ENCODE data around the gene C8G. TPM values are rescaled to one million over a fixed set of nuclear protein-coding genes. Genes with fewer than 3 reads are reported as not detected.

The C8G gene
- total RNA-seq, 6 donors from 2014 or later: 1.8 to 4.4 (median 2.1) TPM; not detected in 3

GRCh38 chr9:136969774-136970173, 24.7 kb downstream of the C8G start:
- ATAC-seq (ENCODE audit: low FRiP score in 2 of 2) (no peak), DNase-seq (peak in 1 of 2 donors; percentile 47)
- no peaks in the 10 kb centered on the region for H3K9me3 ChIP-seq
- H3K27me3 ChIP-seq: no peaks in the 10 kb centered on the region
- H3K4me3 ChIP-seq: no peak overlapping the region
- H3K27ac ChIP-seq: no peak overlapping the region
- peaks cover 7 to 23% (median 8%) of the 10 kb centered on the region in 4 donors for H3K4me1 ChIP-seq
- TF ChIP-seq CTCF (IDR thresholded peaks at IDR 0.05) (no peak), POLR2AphosphoS5 (IDR thresholded peaks at IDR 0.05) (no peak)
- 67 to 86% methylated on average over 2 to 5 of the region's 5 CpGs for WGBS, 2 donors
- no peaks in the 10 kb centered on the region for H3K36me3 ChIP-seq

DNA sequence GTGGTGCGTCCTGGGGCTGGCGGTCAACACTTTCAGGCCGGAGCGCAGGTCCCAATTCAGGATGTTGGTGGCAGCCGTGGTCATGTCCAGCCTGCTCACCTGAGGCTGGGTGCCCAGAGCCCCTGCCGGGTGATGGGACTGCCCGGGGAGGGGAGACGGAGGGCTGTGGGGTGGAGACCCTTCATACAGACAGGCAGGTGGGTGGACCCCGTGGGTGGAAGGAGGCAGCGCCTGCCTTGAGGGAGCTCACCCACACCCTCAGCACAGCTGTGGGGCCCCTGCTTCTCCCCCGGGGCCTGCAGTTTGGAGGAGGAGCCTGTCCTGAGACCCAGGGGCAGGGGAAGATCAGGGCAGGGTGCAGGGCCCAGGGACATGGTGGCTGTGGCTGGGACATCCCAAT, 25.3 kb downstream of the C8G start:
- TF ChIP-seq POLR2AphosphoS5 (IDR thresholded peaks at IDR 0.05) (no peak), CTCF (IDR thresholded peaks at IDR 0.05) (no peak), POLR2A (IDR thresholded peaks at IDR 0.05) (no peak), EP300 (IDR thresholded peaks at IDR 0.05) (no peak)
- no peaks in the 10 kb centered on the region for H3K9me3 ChIP-seq
- DNase-seq (peak in 1 of 2 donors; percentile 58), ATAC-seq (ENCODE audit: low FRiP score in 2 of 2) (no peak)
- peaks cover 13 to 28% (median 14%) of the 10 kb centered on the region in 4 donors for H3K4me1 ChIP-seq
- no peak overlapping the region for H3K4me3 ChIP-seq
- WGBS, 2 donors: 86 to 88% methylated on average over 1 to 10 of the region's 11 CpGs
- H3K27ac ChIP-seq: no peak overlapping the region
- H3K36me3 ChIP-seq: no peaks in the 10 kb centered on the region
- no peaks in the 10 kb centered on the region for H3K27me3 ChIP-seq

- no peak for TF ChIP-seq CTCF (IDR thresholded peaks at IDR 0.05)
- TF ChIP-seq POLR2A (IDR thresholded peaks at IDR 0.05): no peak
- TF ChIP-seq EP300 (IDR thresholded peaks at IDR 0.05): no peak
- TF ChIP-seq POLR2AphosphoS5 (IDR thresholded peaks at IDR 0.05): no peak
- ATAC-seq (ENCODE audit: low FRiP score in 2 of 2): no peak
Observed at GRCh38 chr9:136971746-136972145, 26.7 kb downstream of the C8G start.

DNA sequence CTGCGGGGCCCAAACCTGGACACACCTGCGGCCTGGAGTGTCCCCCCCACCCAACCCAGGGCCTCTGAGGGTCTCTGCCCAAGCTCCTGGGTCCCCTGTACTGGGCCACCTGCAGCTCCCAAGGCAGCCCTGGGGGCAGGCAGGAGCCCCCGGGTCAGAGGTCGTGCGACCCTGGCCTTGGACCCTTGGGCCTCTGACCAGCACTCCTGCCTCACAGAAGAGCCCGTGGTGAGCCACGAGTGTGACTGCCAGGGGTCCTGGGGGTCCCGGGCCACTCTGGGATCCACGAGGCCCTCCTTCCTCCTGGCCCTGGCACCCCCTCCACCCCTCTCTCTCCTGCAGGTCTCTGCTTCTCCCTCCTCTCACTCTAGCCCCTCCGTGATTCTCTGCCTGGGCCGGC, 27.3 kb downstream of the C8G start:
- Histone ChIP-seq H3K27me3 (no peaks in the 10 kb centered on the region), H3K9me3 (no peaks in the 10 kb centered on the region), H3K36me3 (no peaks in the 10 kb centered on the region), H3K27ac (no peak overlapping the region), H3K4me3 (no peak overlapping the region), H3K4me1 (peaks cover 27 to 37% (median 29%) of the 10 kb centered on the region in 4 donors)
- 65 to 90% methylated on average over 3 to 7 of the region's 11 CpGs for WGBS, 2 donors
- ATAC-seq (ENCODE audit: low FRiP score in 2 of 2): no peak
- no peak for TF ChIP-seq POLR2A (IDR thresholded peaks at IDR 0.05)
- TF ChIP-seq POLR2AphosphoS5 (IDR thresholded peaks at IDR 0.05): no peak
- TF ChIP-seq EP300 (IDR thresholded peaks at IDR 0.05): no peak
- TF ChIP-seq CTCF (IDR thresholded peaks at IDR 0.05): no peak
- peak in 1 of 2 donors; percentile 66 for DNase-seq

More at GRCh38 chr9:136971746-136972145, 26.7 kb downstream of the C8G start:
- Histone ChIP-seq H3K9me3 (no peaks in the 10 kb centered on the region), H3K4me3 (no peak overlapping the region), H3K27ac (no peak overlapping the region), H3K4me1 (peaks cover 21 to 31% (median 24%) of the 10 kb centered on the region in 4 donors), H3K36me3 (no peaks in the 10 kb centered on the region), H3K27me3 (no peaks in the 10 kb centered on the region)
- DNase-seq: peak in 1 of 2 donors; percentile 73
- WGBS, 2 donors: 82% methylated on average over 11 of the region's 14 CpGs; no CpG with 5 or more reads in 1 of the 2 donors

DNA sequence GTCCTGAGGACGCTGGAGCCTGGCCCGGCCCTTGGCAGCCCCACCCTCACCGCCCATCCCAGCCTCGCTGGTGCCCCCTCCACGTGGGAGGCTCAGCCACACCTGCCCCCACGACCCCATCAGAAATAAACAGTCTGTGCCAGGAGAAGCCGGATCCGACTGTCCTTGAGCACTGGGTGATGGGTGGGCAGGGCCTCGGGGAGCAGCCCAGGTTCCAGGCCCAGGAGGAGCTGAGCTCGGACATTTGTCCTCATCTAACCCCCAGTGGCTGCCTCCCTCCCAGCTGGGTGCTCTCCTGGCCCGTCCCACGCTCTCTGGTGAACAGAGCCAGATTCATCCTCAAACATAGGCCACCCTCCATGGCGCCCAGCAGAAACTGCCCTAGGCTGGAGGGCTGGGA, 27.7 kb downstream of the C8G start:
- Histone ChIP-seq H3K27me3 (no peaks in the 10 kb centered on the region), H3K4me3 (no peak overlapping the region), H3K9me3 (no peaks in the 10 kb centered on the region), H3K27ac (no peak overlapping the region), H3K4me1 (peaks cover 29 to 41% (median 34%) of the 10 kb centered on the region in 4 donors), H3K36me3 (no peaks in the 10 kb centered on the region)
- DNase-seq (peak in 1 of 2 donors; percentile 71), ATAC-seq (ENCODE audit: low FRiP score in 2 of 2) (no peak)
- WGBS, 2 donors: 50 to 69% methylated on average over 7 to 13 of the region's 13 CpGs
- TF ChIP-seq EP300 (IDR thresholded peaks at IDR 0.05) (no peak), CTCF (IDR thresholded peaks at IDR 0.05) (no peak)

Measured in upper lobe of left lung (tissue), 6 donors.